Kidney (tissue), 14 donors: ENCODE data around the gene TMBIM1. TPM values are rescaled to one million over a fixed set of nuclear protein-coding genes. Genes with fewer than 3 reads are reported as not detected.

Experiments used
- DNase-seq, 5 donors: peaks; one replicate each; pipeline ENCODE4 v3.0.0-alpha.2; 2013 to 2020
- FAIRE-seq: peaks from 2 replicates; lab custom pipeline; 2012; peaks lifted over from hg19 to GRCh38; lab: Jason Lieb, UNC
- H3K27ac ChIP-seq, 2 donors: one replicate each; pipeline ENCODE4 v1.7.0; 2013; ENCODE audit warnings: low read depth in 2 of 2, low read length in 2 of 2, inconsistent platforms in 1 of 2
- H3K27me3 ChIP-seq: one replicate; pipeline ENCODE4 v1.7.1; 2013; ENCODE audit warnings: low read length, inconsistent platforms; ENCODE audit not compliant: control insufficient read depth, insufficient read depth
- H3K36me3 ChIP-seq, 3 donors: one replicate each; pipeline versions ENCODE4 v1.7.0 to v1.7.1; 2013; ENCODE audit warnings: low read length in 3 of 3, control low read depth in 1 of 3, inconsistent platforms in 1 of 3; ENCODE audit not compliant: insufficient read depth in 3 of 3, control insufficient read depth in 2 of 3
- H3K4me1 ChIP-seq, 3 donors: one replicate each; pipeline versions ENCODE4 v1.7.0 to v1.7.1; 2013; ENCODE audit warnings: low read length in 3 of 3, inconsistent platforms in 1 of 3, low read depth in 1 of 3; ENCODE audit not compliant: control insufficient read depth in 2 of 3, insufficient read depth in 2 of 3
- H3K4me3 ChIP-seq, 3 donors: one replicate each; pipeline versions ENCODE4 v1.7.0 to v1.8.1; 2013; ENCODE audit warnings: low read length in 3 of 3, control low read depth in 1 of 3, inconsistent platforms in 1 of 3
- H3K9ac ChIP-seq, 3 donors: one replicate each; pipeline versions ENCODE4 v1.7.0 to v1.7.1; 2013; ENCODE audit warnings: low read length in 3 of 3, control low read depth in 1 of 3, inconsistent platforms in 1 of 3
- H3K9me3 ChIP-seq, 3 donors: one replicate each; pipeline versions ENCODE4 v1.7.0 to v1.7.1; 2013; ENCODE audit warnings: low read length in 3 of 3, control low read depth in 1 of 3, inconsistent platforms in 1 of 3; ENCODE audit not compliant: control insufficient read depth in 2 of 3, insufficient read depth in 1 of 3
- intact Hi-C: fragments of 100-400 bp; cut with DNase I; formaldehyde crosslinking; loops from one replicate; pipeline ENCODE4 v1.11.1; 2022
- polyA plus RNA-seq: library from polyadenylated mRNA; stranded (reverse); fragments of 350-450 nt; fragmentation: Illumina TruSeq; extraction: RNeasy Lipid Tissue Mini Kit (QIAGEN cat#74804); gene quantifications from one replicate; pipeline ENCODE4 v1.2.3, GENCODE V29; 2014; ENCODE audit warnings: low read depth, low replicate concordance; ENCODE audit not compliant: insufficient read depth
- total RNA-seq: library from RNA; stranded (reverse); fragmentation: NEBNext Ultra II Directional; extraction: Animal tissue kit (Norgen Biotek cat#: 25700); gene quantifications from one replicate; pipeline ENCODE4 v1.2.1, GENCODE V29; 2021
- TF ChIP-seq, protein P1 (sequence below): IDR thresholded peaks from 3 replicates; pipeline ENCODE4 v1.5.1; 2012; ENCODE audit warnings: mild to moderate bottlenecking, moderate library complexity, borderline replicate concordance; ENCODE audit not compliant: insufficient read depth; ENCODE audit errors: extremely low read depth
- donor health status: control.
- donor health status: control.
- donor health status: control.
- donor health status: control.
- donor health status: control.
- donor health status: DM: yes; HTN: yes; CAD: no.
- donor health status: Normal renal cell carcinoma (clear cell type).

TMBIM1 gene
- total and polyA plus RNA-seq, 2 donors from 2014 or later, result 130 to 217 TPM

DNA sequence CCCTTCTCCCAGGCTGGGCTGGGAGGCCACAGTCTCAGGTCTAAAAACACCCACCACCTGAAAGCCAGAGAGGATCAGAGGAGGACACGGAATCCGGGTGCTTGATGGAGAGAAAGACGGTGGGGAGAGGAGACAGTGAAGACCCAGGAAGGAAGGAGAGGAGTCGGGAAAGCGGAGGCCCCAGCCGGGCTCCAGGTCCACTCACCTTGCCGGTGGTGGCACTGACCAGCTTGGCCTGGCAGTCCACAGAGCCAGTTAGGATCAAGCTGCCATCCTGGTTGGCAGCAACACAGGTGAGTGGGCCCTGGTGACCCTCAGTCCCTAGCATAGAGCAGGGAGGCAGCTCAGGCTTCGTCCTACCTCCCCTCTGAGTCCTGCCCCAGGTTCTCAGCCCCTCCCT, 26.7 kb downstream of the TMBIM1 start:
- Histone ChIP-seq H3K4me1 (peaks cover 0 to 19% (median 11%) of the 10 kb centered on the region in 3 donors), H3K9ac (no peak overlapping the region), H3K4me3 (no peak overlapping the region), H3K27ac (no peak overlapping the region), H3K27me3 (no peaks in the 10 kb centered on the region), H3K36me3 (peaks cover 0 to 39% (median 12%) of the 10 kb centered on the region in 3 donors), H3K9me3 (no peaks in the 10 kb centered on the region)
- TF ChIP-seq, protein P1, sequence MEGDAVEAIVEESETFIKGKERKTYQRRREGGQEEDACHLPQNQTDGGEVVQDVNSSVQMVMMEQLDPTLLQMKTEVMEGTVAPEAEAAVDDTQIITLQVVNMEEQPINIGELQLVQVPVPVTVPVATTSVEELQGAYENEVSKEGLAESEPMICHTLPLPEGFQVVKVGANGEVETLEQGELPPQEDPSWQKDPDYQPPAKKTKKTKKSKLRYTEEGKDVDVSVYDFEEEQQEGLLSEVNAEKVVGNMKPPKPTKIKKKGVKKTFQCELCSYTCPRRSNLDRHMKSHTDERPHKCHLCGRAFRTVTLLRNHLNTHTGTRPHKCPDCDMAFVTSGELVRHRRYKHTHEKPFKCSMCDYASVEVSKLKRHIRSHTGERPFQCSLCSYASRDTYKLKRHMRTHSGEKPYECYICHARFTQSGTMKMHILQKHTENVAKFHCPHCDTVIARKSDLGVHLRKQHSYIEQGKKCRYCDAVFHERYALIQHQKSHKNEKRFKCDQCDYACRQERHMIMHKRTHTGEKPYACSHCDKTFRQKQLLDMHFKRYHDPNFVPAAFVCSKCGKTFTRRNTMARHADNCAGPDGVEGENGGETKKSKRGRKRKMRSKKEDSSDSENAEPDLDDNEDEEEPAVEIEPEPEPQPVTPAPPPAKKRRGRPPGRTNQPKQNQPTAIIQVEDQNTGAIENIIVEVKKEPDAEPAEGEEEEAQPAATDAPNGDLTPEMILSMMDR, result no peak
- intact Hi-C loops, result no loop called here
- FAIRE-seq, result no peak
- peak in 1 of 5 donors; percentile 56 for DNase-seq

GRCh38 chr2:218264773-218265561, 27.3 kb downstream of the TMBIM1 start:
- intact Hi-C loops, result no loop called here
- H3K9ac ChIP-seq, result no peak overlapping the region
- no peaks in the 10 kb centered on the region for H3K27me3 ChIP-seq
- peaks cover 0 to 19% (median 15%) of the 10 kb centered on the region in 3 donors for H3K4me1 ChIP-seq
- H3K4me3 ChIP-seq, result no peak overlapping the region
- TF ChIP-seq, protein P1, result no peak
- no peaks in the 10 kb centered on the region for H3K9me3 ChIP-seq
- DNase-seq (peak in 2 of 5 donors; percentile 52 to 58), FAIRE-seq (no peak)
- H3K27ac ChIP-seq, result no peak overlapping the region
- H3K36me3 ChIP-seq, result peaks cover 0 to 39% (median 12%) of the 10 kb centered on the region in 3 donors

GRCh38 chr2:218263817-218264641, 28.3 kb downstream of the TMBIM1 start:
- intact Hi-C loops, result no loop called here
- TF ChIP-seq, protein P1, result no peak
- FAIRE-seq (no peak), DNase-seq (no peak)
- Histone ChIP-seq H3K4me3 (no peak overlapping the region), H3K4me1 (peaks cover 0 to 23% (median 15%) of the 10 kb centered on the region in 3 donors), H3K27ac (peak overlapping the region in 1 of 2 donors; percentile 57), H3K27me3 (no peaks in the 10 kb centered on the region), H3K9me3 (no peaks in the 10 kb centered on the region), H3K36me3 (peaks cover 0 to 39% (median 12%) of the 10 kb centered on the region in 3 donors), H3K9ac (no peak overlapping the region)
